GM10248 (cell line): ENCODE data around the gene AKT3.

ENCODE experiments used
- CTCF ChIA-PET: fragments of 300-600 bp; sonication (Branson Sonifier 250); formaldehyde crosslinking; extraction: SDS; loops from one replicate; lab custom pipeline; 2021; ENCODE audit warnings: antibody characterized with exemption; lab: Yijun Ruan, JAX
- POLR2A ChIA-PET: fragments of 350-650 bp; sonication (Branson Sonifier 250); formaldehyde crosslinking; extraction: SDS; loops from one replicate; lab custom pipeline; 2020; ENCODE audit warnings: antibody characterized with exemption; lab: Yijun Ruan, JAX
- DNase-seq: peaks from one replicate; pipeline ENCODE4 v3.0.0; 2012; ENCODE audit errors: extremely low spot score
- CTCF ChIP-seq: IDR thresholded peaks from 2 replicates; pipeline ENCODE4 v1.5.1; 2012; ENCODE audit warnings: mild to moderate bottlenecking, low read depth; ENCODE audit errors: extremely low read depth, missing control alignments, control extremely low read depth

Gene AKT3

GRCh38 chr1:243493156-243494129 is 356.6 kb downstream of the AKT3 start:
- ChIA-PET POLR2A (no interaction called here), CTCF (interaction anchor here (1.3 kb wide), 1 partner anchor 151 kb away, joined by 3 read pairs; no protein-coding TSS in a partner anchor)
- no peak for TF ChIP-seq CTCF
- DNase-seq, result no peak

- TF ChIP-seq CTCF, result no peak
- DNase-seq, result no peak
- ChIA-PET POLR2A (no interaction called here), CTCF (no interaction called here)
These were observed 359.0 kb downstream of the AKT3 start for GRCh38 chr1:243490748-243491686.

- DNase-seq, result no peak
- TF ChIP-seq CTCF, result no peak
- ChIA-PET CTCF (no interaction called here), POLR2A (no interaction called here)
These were observed 360.1 kb downstream of the AKT3 start for GRCh38 chr1:243489681-243490546.

GRCh38 chr1:243489158-243489527 is 360.9 kb downstream of the AKT3 start:
- ChIA-PET CTCF (no interaction called here), POLR2A (no interaction called here)
- no peak for DNase-seq
- TF ChIP-seq CTCF, result no peak

- CTCF ChIA-PET, result no interaction called here
- no peak for TF ChIP-seq CTCF
- POLR2A ChIA-PET, result no interaction called here
- no peak for DNase-seq
These were observed 361.4 kb downstream of the AKT3 start for GRCh38 chr1:243488459-243489157.
